Hepatocyte (in vitro differentiated cells): ENCODE measurements around the gene SERPINH1. TPM values are rescaled to one million over a fixed set of nuclear protein-coding genes. Genes with fewer than 3 reads are reported as not detected.
"Not testable (repeated sequence)": the region's sequence is repeated elsewhere in the genome, so short reads cannot be mapped to it uniquely, and the experiment has no call there.

ENCODE experiments used
- DNase-seq: peaks from one replicate; pipeline ENCODE4 v3.0.0-alpha.2; 2016; ENCODE audit warnings: low spot score
- H2AFZ ChIP-seq: fragments of 200-600 bp; sonication (generic); 2 replicates; pipeline ENCODE4 v1.6.0; 2016; ENCODE audit warnings: antibody characterized with exemption, mild to moderate bottlenecking
- H3K27ac ChIP-seq: fragments of 200-600 bp; sonication (generic); 2 replicates; pipeline ENCODE4 v1.5.1; 2016; ENCODE audit warnings: mild to moderate bottlenecking
- H3K27me3 ChIP-seq: fragments of 200-600 bp; sonication (generic); 2 replicates; pipeline ENCODE4 v1.6.1; 2016
- H3K36me3 ChIP-seq: fragments of 200-600 bp; sonication (generic); replicated peaks from 2 replicates; pipeline ENCODE4 v1.5.1; 2016; ENCODE audit warnings: low read depth; ENCODE audit not compliant: insufficient read depth
- H3K4me1 ChIP-seq: fragments of 200-600 bp; sonication (generic); 2 replicates; pipeline ENCODE4 v1.5.1; 2016; ENCODE audit warnings: mild to moderate bottlenecking, moderate library complexity; ENCODE audit not compliant: insufficient read depth
- H3K4me2 ChIP-seq: fragments of 200-600 bp; sonication (generic); 2 replicates; pipeline ENCODE4 v1.6.0; 2016
- H3K4me3 ChIP-seq: fragments of 200-600 bp; sonication (generic); 2 replicates; pipeline ENCODE4 v1.5.1; 2016; ENCODE audit warnings: mild to moderate bottlenecking
- H3K79me2 ChIP-seq: fragments of 200-600 bp; sonication (generic); 2 replicates; pipeline ENCODE4 v1.6.0; 2017; ENCODE audit warnings: mild to moderate bottlenecking
- H3K9me2 ChIP-seq: fragments of 200-600 bp; sonication (generic); replicated peaks from 2 replicates; pipeline ENCODE4 v1.6.0; 2017; ENCODE audit warnings: mild to moderate bottlenecking; ENCODE audit not compliant: insufficient read depth
- H3K9me3 ChIP-seq: fragments of 200-600 bp; sonication (generic); 2 replicates; pipeline ENCODE4 v1.5.1; 2016; ENCODE audit warnings: low read depth, mild to moderate bottlenecking
- H4K20me1 ChIP-seq: fragments of 200-600 bp; sonication (generic); 2 replicates; pipeline ENCODE4 v1.6.0; 2016; ENCODE audit warnings: mild to moderate bottlenecking; ENCODE audit not compliant: insufficient read depth, poor library complexity, severe bottlenecking
- CTCF ChIP-seq: fragments of 200-600 bp; sonication (generic); IDR thresholded peaks from 2 replicates; pipeline ENCODE4 v1.5.1; 2016; ENCODE audit warnings: antibody characterized with exemption, mild to moderate bottlenecking; ENCODE audit not compliant: poor library complexity
- EZH2 ChIP-seq: fragments of 200-600 bp; sonication (generic); IDR thresholded peaks from 2 replicates; pipeline ENCODE4 v1.6.1; 2016; ENCODE audit warnings: antibody characterized with exemption, mild to moderate bottlenecking, borderline replicate concordance
- EZH2phosphoT487 ChIP-seq: fragments of 200-600 bp; sonication (generic); IDR thresholded peaks from one replicate; pipeline ENCODE4 v1.6.1; 2018; ENCODE audit warnings: antibody characterized with exemption, mild to moderate bottlenecking, low read depth, moderate library complexity; ENCODE audit not compliant: unreplicated experiment, severe bottlenecking
- WGBS: methylation state at CpG from one replicate; pipeline ENCODE4 v1.1.6; 2016; ENCODE audit warnings: low lambda C conversion rate; ENCODE audit errors: missing lambda C conversion rate; 5-methylcytosine and 5-hydroxymethylcytosine counted together
- polyA plus RNA-seq: library from polyadenylated mRNA; unstranded; fragments of >200 nt; fragmentation: Nextera tagmentation; extraction: Ambion mirVana; gene quantifications from 2 replicates; pipeline ENCODE4 v1.2.1, GENCODE V29; 2016
- total RNA-seq: library from RNA; depleted of rRNA; stranded (reverse); fragments of >200 nt; gene quantifications from 2 replicates; pipeline ENCODE4 v1.2.3, GENCODE V29; 2014

The SERPINH1 gene
- total and polyA plus RNA-seq, 2 experiments from 2014 or later = 479 to 805 TPM

GRCh38 chr11:75583718-75584658 is 21.9 kb downstream of the SERPINH1 start:
- Histone ChIP-seq H2AFZ (peak overlapping the region; percentile 98), H3K9me2 (no peaks in the 10 kb centered on the region)

GRCh38 chr11:75584659-75585292 is 22.7 kb downstream of the SERPINH1 start:
- H3K27ac ChIP-seq = peak overlapping the region; percentile 99
- H3K27me3 ChIP-seq, H3K79me2 ChIP-seq, H4K20me1 ChIP-seq, H3K9me2 ChIP-seq, H3K9me3 ChIP-seq, H3K4me3 ChIP-seq, H2AFZ ChIP-seq, DNase-seq, H3K36me3 ChIP-seq: not testable (repeated sequence)
- peak overlapping the region; percentile 96 for H3K4me2 ChIP-seq
- H3K4me1 ChIP-seq = peaks cover 26% of the 10 kb centered on the region
- 84% methylated on average over 12 of the region's 12 CpGs for WGBS

More at GRCh38 chr11:75583718-75584658, 21.9 kb downstream of the SERPINH1 start:
- Histone ChIP-seq H3K27ac (peak overlapping the region; percentile 99), H4K20me1 (no peaks in the 10 kb centered on the region), H3K36me3 (no peaks in the 10 kb centered on the region), H3K9me3 (no peaks in the 10 kb centered on the region), H3K4me1 (peaks cover 24% of the 10 kb centered on the region), H3K79me2 (no peaks in the 10 kb centered on the region), H3K4me3 (peak overlapping the region; percentile 63), H3K27me3 (no peaks in the 10 kb centered on the region), H3K4me2 (peak overlapping the region; percentile 96)
- no peak for TF ChIP-seq EZH2
- TF ChIP-seq EZH2phosphoT487 = no peak
- TF ChIP-seq CTCF = no peak
- peak; percentile 82 for DNase-seq
- 39% methylated on average over 31 of the region's 42 CpGs for WGBS

- TF ChIP-seq EZH2phosphoT487 (no peak), CTCF (no peak), EZH2 (no peak)
- no peak for DNase-seq
- H3K36me3 ChIP-seq = no peaks in the 10 kb centered on the region
- no peak overlapping the region for H2AFZ ChIP-seq
- H3K9me3 ChIP-seq = no peaks in the 10 kb centered on the region
- 99% methylated on average over 8 of the region's 8 CpGs for WGBS
- H3K27me3 ChIP-seq = no peaks in the 10 kb centered on the region
- H3K4me2 ChIP-seq = no peak overlapping the region
- no peaks in the 10 kb centered on the region for H3K9me2 ChIP-seq
- no peak overlapping the region for H3K4me3 ChIP-seq
- H3K27ac ChIP-seq = no peak overlapping the region
- peaks cover 26% of the 10 kb centered on the region for H3K4me1 ChIP-seq
- no peaks in the 10 kb centered on the region for H4K20me1 ChIP-seq
- H3K79me2 ChIP-seq = no peaks in the 10 kb centered on the region
These were observed 23.2 kb downstream of the SERPINH1 start for GRCh38 chr11:75585293-75585670.

GRCh38 chr11:75586395-75586794 is 24.3 kb downstream of the SERPINH1 start:
- no peaks in the 10 kb centered on the region for H3K36me3 ChIP-seq
- no peak overlapping the region for H3K4me3 ChIP-seq
- peaks cover 26% of the 10 kb centered on the region for H3K4me1 ChIP-seq
- 95% methylated on average over 3 of the region's 3 CpGs for WGBS
- H4K20me1 ChIP-seq = no peaks in the 10 kb centered on the region
- no peaks in the 10 kb centered on the region for H3K9me2 ChIP-seq
- no peak overlapping the region for H2AFZ ChIP-seq
- no peaks in the 10 kb centered on the region for H3K27me3 ChIP-seq
- H3K27ac ChIP-seq = no peak overlapping the region
- no peaks in the 10 kb centered on the region for H3K9me3 ChIP-seq
- H3K79me2 ChIP-seq = no peaks in the 10 kb centered on the region
- DNase-seq = no peak
- TF ChIP-seq EZH2 (no peak), CTCF (no peak), EZH2phosphoT487 (no peak)
- no peak overlapping the region for H3K4me2 ChIP-seq
